K562 (cell line): ENCODE data around the gene LAIR2.

ENCODE experiments used
- ATF2 ChIP-seq: sonication (generic); formaldehyde crosslinking; IDR thresholded peaks from 2 replicates; pipeline ENCODE4 v1.8.1; 2022; ENCODE audit warnings: missing genetic modification reagents
- BRD9 ChIP-seq: fragments of 450-650 bp; IDR thresholded peaks from 2 replicates; pipeline ENCODE4 v1.6.1; 2018; ENCODE audit warnings: low read depth; ENCODE audit not compliant: partially characterized antibody
- FIP1L1 ChIP-seq: fragments of 200-400 bp; formaldehyde crosslinking; IDR thresholded peaks from 2 replicates; pipeline ENCODE4 v1.6.1; 2018; ENCODE audit warnings: mild to moderate bottlenecking, low read depth, low read length; ENCODE audit not compliant: poor library complexity, severe bottlenecking
- HIVEP1 ChIP-seq: fragments of 250-450 bp; sonication (Bioruptor Pico); IDR thresholded peaks from 2 replicates; pipeline ENCODE4 v1.4.0; 2020; ENCODE audit warnings: mild to moderate bottlenecking
- JUNB ChIP-seq: fragments of 450-650 bp; formaldehyde crosslinking; conservative IDR thresholded peaks from 2 replicates; pipeline ENCODE4 v1.4.0; 2020; ENCODE audit warnings: mild to moderate bottlenecking
- MEF2A ChIP-seq: IDR thresholded peaks from 2 replicates; pipeline ENCODE4 v1.6.1; 2011; ENCODE audit warnings: low read depth, mild to moderate bottlenecking, low read length, moderate library complexity; ENCODE audit not compliant: control insufficient read depth
- RFX5 ChIP-seq: IDR thresholded peaks from 2 replicates; pipeline ENCODE4 v1.6.1; 2011; ENCODE audit warnings: low read depth, mild to moderate bottlenecking, improper control_type of control experiment, low read length
- TCF15 ChIP-seq: fragments of 250-450 bp; sonication (Bioruptor Pico); IDR thresholded peaks from 2 replicates; pipeline ENCODE4 v1.8.0; 2022; ENCODE audit warnings: moderate library complexity, mild to moderate bottlenecking, inconsistent platforms
- TF ChIP-seq, protein P1 (sequence below), 3 experiments: IDR thresholded peaks in 2 of 3; conservative IDR thresholded peaks in 1 of 3; 2 replicates each; pipeline ENCODE4 v1.5.1; 2011 to 2012; ENCODE audit warnings: low read length in 3 of 3, mild to moderate bottlenecking in 3 of 3, control low read depth in 2 of 3, improper control_type of control experiment in 1 of 3, inconsistent platforms in 1 of 3, low read depth in 1 of 3, mixed read lengths in 1 of 3, moderate library complexity in 1 of 3; ENCODE audit not compliant: insufficient read depth in 2 of 3

DNA sequence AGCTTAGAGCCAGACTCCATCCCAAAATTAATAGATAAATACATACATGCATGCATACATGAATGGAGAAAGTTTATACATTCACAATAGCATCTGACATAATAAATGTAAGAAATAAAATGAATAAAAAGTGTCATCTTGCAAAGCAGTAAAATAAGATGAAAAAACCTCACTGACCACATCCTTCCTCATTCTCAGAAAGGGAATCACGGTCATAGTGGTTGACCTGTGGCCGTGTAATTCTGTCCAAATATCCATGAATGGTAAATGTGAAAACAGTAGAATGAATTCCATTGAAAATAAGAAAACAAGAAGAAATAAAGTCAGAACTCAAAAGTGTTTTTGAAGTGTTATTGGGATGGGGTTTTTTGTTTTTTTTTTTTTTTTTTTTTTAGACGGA, 19.7 kb upstream of the LAIR2 start:
- TF ChIP-seq, protein P1, sequence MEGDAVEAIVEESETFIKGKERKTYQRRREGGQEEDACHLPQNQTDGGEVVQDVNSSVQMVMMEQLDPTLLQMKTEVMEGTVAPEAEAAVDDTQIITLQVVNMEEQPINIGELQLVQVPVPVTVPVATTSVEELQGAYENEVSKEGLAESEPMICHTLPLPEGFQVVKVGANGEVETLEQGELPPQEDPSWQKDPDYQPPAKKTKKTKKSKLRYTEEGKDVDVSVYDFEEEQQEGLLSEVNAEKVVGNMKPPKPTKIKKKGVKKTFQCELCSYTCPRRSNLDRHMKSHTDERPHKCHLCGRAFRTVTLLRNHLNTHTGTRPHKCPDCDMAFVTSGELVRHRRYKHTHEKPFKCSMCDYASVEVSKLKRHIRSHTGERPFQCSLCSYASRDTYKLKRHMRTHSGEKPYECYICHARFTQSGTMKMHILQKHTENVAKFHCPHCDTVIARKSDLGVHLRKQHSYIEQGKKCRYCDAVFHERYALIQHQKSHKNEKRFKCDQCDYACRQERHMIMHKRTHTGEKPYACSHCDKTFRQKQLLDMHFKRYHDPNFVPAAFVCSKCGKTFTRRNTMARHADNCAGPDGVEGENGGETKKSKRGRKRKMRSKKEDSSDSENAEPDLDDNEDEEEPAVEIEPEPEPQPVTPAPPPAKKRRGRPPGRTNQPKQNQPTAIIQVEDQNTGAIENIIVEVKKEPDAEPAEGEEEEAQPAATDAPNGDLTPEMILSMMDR (IDR thresholded peaks at IDR 0.05 in 2 of 3, conservative IDR thresholded peaks at IDR 0.05 in 1 of 3; ENCODE audit: insufficient read depth in 2 of 3, low read depth in 1 of 3, low read length in 3 of 3) = no peak
- no peak for TF ChIP-seq FIP1L1
- TF ChIP-seq JUNB (CRISPR knock-in tag) = no peak
- TF ChIP-seq MEF2A = no peak
- TF ChIP-seq ATF2 = no peak
- TF ChIP-seq HIVEP1 = no peak
- TF ChIP-seq BRD9 = no peak
- TF ChIP-seq RFX5 = no peak
- no peak for TF ChIP-seq TCF15 (CRISPR knock-in tag)
